ENCODE measurements around the gene TMCO4. TPM values are rescaled to one million over a fixed set of nuclear protein-coding genes. Genes with fewer than 3 reads are reported as not detected.
"Not testable (repeated sequence)": the region's sequence is repeated elsewhere in the genome, so short reads cannot be mapped to it uniquely, and the experiment has no call there.

Gene TMCO4
- total RNA-seq, 1 donor from 2014 or later, result 10.2 TPM

- Mint-ChIP-seq H3K4me3 (no peak overlapping the region), H3K4me1 (ENCODE audit: unreplicated experiment) (peaks cover 19% of the 10 kb centered on the region), H3K27me3 (peaks cover 9% of the 10 kb centered on the region), H3K9me3 (no peaks in the 10 kb centered on the region), H3K27ac (no peak overlapping the region), H3K36me3 (no peaks in the 10 kb centered on the region)
- TF ChIP-seq CTCF (conservative IDR thresholded peaks at IDR 0.05), result no peak
- DNase-seq (ENCODE audit: extremely low spot score, unreplicated experiment), result no peak
Measured at GRCh38 chr1:19636065-19636464, 163.7 kb downstream of the TMCO4 start.

- H3K9me3 Mint-ChIP-seq, result no peaks in the 10 kb centered on the region
- peaks cover under 1% of the 10 kb centered on the region for H3K36me3 Mint-ChIP-seq
- no peak for DNase-seq (ENCODE audit: extremely low spot score, unreplicated experiment)
- TF ChIP-seq CTCF (conservative IDR thresholded peaks at IDR 0.05), result no peak
- no peak overlapping the region for H3K27ac Mint-ChIP-seq
- H3K4me3 Mint-ChIP-seq, result no peak overlapping the region
- peaks cover 17% of the 10 kb centered on the region for H3K4me1 Mint-ChIP-seq (ENCODE audit: unreplicated experiment)
- H3K27me3 Mint-ChIP-seq, result peaks cover 6% of the 10 kb centered on the region
Measured at GRCh38 chr1:19635646-19636045, 164.1 kb downstream of the TMCO4 start.

- H3K4me1 Mint-ChIP-seq (ENCODE audit: unreplicated experiment), result peaks cover 15% of the 10 kb centered on the region
- not testable (repeated sequence) for H3K9me3 Mint-ChIP-seq; DNase-seq (ENCODE audit: extremely low spot score, unreplicated experiment); H3K27ac Mint-ChIP-seq; H3K36me3 Mint-ChIP-seq; H3K27me3 Mint-ChIP-seq; H3K4me3 Mint-ChIP-seq
Measured at GRCh38 chr1:19635064-19635463, 164.7 kb downstream of the TMCO4 start.

GRCh38 chr1:19633106-19633505 lies 166.6 kb downstream of the TMCO4 start:
- no peak for TF ChIP-seq CTCF (conservative IDR thresholded peaks at IDR 0.05)

More at GRCh38 chr1:19633106-19633505, 166.6 kb downstream of the TMCO4 start:
- Mint-ChIP-seq H3K4me1 (ENCODE audit: unreplicated experiment) (peaks cover 15% of the 10 kb centered on the region), H3K36me3 (peaks cover 7% of the 10 kb centered on the region), H3K27ac (no peak overlapping the region), H3K9me3 (no peaks in the 10 kb centered on the region), H3K4me3 (no peak overlapping the region), H3K27me3 (no peaks in the 10 kb centered on the region)
- no peak for DNase-seq (ENCODE audit: extremely low spot score, unreplicated experiment)

Other genes starting within 250 kb of the TMCO4 start
- 69.9 and 142 TPM in 2 replicates for gene NBL1, start 155.6 kb downstream of the TMCO4 start, total RNA-seq (ENCODE audit: low replicate concordance)
- gene HTR6, start 135.0 kb downstream of the TMCO4 start, total RNA-seq (ENCODE audit: low replicate concordance), result not detected in 2 replicates
- gene RNF186, start 15.4 kb upstream of the TMCO4 start, total RNA-seq (ENCODE audit: low replicate concordance), result 1.3 and 1.9 TPM in 2 replicates
- gene OTUD3, start 82.5 kb upstream of the TMCO4 start, total RNA-seq (ENCODE audit: low replicate concordance), result 8.3 and 23.1 TPM in 2 replicates
- not detected in 2 replicates for gene PLA2G2E, start 123.7 kb upstream of the TMCO4 start, total RNA-seq (ENCODE audit: low replicate concordance)
- 26.1 and 53.2 TPM in 2 replicates for gene PLA2G2A, start 179.7 kb upstream of the TMCO4 start, total RNA-seq (ENCODE audit: low replicate concordance)